Nephron (organoid): ENCODE data around the gene ADAMTS14.
"Not testable (repeated sequence)": the region's sequence is repeated elsewhere in the genome, so short reads cannot be mapped to it uniquely, and the experiment has no call there.

Source experiments
- H3K27ac Mint-ChIP-seq, 3 experiments: 2 replicates each; pipeline ENCODE4 v1.8.0; 2020; ENCODE audit warnings: mixed read lengths in 3 of 3, mild to moderate bottlenecking in 2 of 3, moderate library complexity in 1 of 3
- H3K27me3 Mint-ChIP-seq: 2 replicates; pipeline ENCODE4 v1.8.0; 2021; ENCODE audit warnings: low read depth, mild to moderate bottlenecking, moderate library complexity, mixed read lengths
- H3K36me3 Mint-ChIP-seq: 2 replicates; pipeline ENCODE4 v1.8.0; 2020; ENCODE audit warnings: low read depth, mixed read lengths
- H3K4me1 Mint-ChIP-seq: 2 replicates; pipeline ENCODE4 v1.8.0; 2020; ENCODE audit warnings: mixed read lengths
- H3K4me3 Mint-ChIP-seq, 3 experiments: 2 replicates each; pipeline ENCODE4 v1.8.0; 2020; ENCODE audit warnings: mild to moderate bottlenecking in 3 of 3, mixed read lengths in 3 of 3, moderate library complexity in 2 of 3
- H3K9me3 Mint-ChIP-seq: 2 replicates; pipeline ENCODE4 v1.8.0; 2020; ENCODE audit warnings: mixed read lengths
- CTCF ChIP-seq, 3 experiments: fragments of 200-600 bp; sonication (generic); IDR thresholded peaks; one replicate each; pipeline ENCODE4 v1.5.0; 2021; ENCODE audit warnings: antibody characterized with exemption in 3 of 3; ENCODE audit not compliant: unreplicated experiment in 3 of 3

Gene ADAMTS14

GRCh38 chr10:70765794-70766594, 93.7 kb downstream of the ADAMTS14 start:
- peaks cover 4% of the 10 kb centered on the region for H3K27me3 Mint-ChIP-seq
- H3K4me3 Mint-ChIP-seq, result no peak overlapping the region
- H3K27ac Mint-ChIP-seq, result no peak overlapping the region
- peaks cover 14% of the 10 kb centered on the region for H3K9me3 Mint-ChIP-seq
- H3K36me3 Mint-ChIP-seq, result no peaks in the 10 kb centered on the region
- TF ChIP-seq CTCF (IDR thresholded peaks at IDR 0.05; ENCODE audit: unreplicated experiment in 3 of 3), result no peak
- peaks cover 8% of the 10 kb centered on the region for H3K4me1 Mint-ChIP-seq

- not testable (repeated sequence) for H3K27me3 Mint-ChIP-seq, H3K4me3 Mint-ChIP-seq, H3K27ac Mint-ChIP-seq, H3K4me1 Mint-ChIP-seq, H3K36me3 Mint-ChIP-seq
- peaks cover 14% of the 10 kb centered on the region for H3K9me3 Mint-ChIP-seq
Measured at GRCh38 chr10:70768026-70768685, 95.8 kb downstream of the ADAMTS14 start.

- no peak overlapping the region for H3K4me3 Mint-ChIP-seq
- no peak for TF ChIP-seq CTCF (IDR thresholded peaks at IDR 0.05; ENCODE audit: unreplicated experiment in 3 of 3)
- peaks cover 14% of the 10 kb centered on the region for H3K9me3 Mint-ChIP-seq
- no peak overlapping the region for H3K27ac Mint-ChIP-seq
- no peaks in the 10 kb centered on the region for H3K4me1 Mint-ChIP-seq
- H3K27me3 Mint-ChIP-seq, result peaks cover 4% of the 10 kb centered on the region
- H3K36me3 Mint-ChIP-seq, result no peaks in the 10 kb centered on the region
Measured at GRCh38 chr10:70769121-70769520, 96.8 kb downstream of the ADAMTS14 start.

GRCh38 chr10:70770001-70770400, 97.7 kb downstream of the ADAMTS14 start:
- peaks cover 4% of the 10 kb centered on the region for H3K27me3 Mint-ChIP-seq
- no peak overlapping the region for H3K4me3 Mint-ChIP-seq
- peaks cover 13% of the 10 kb centered on the region for H3K9me3 Mint-ChIP-seq
- no peaks in the 10 kb centered on the region for H3K36me3 Mint-ChIP-seq
- TF ChIP-seq CTCF (IDR thresholded peaks at IDR 0.05; ENCODE audit: unreplicated experiment in 3 of 3), result no peak
- H3K4me1 Mint-ChIP-seq, result no peaks in the 10 kb centered on the region
- H3K27ac Mint-ChIP-seq, result no peak overlapping the region

GRCh38 chr10:70770516-70770915, 98.2 kb downstream of the ADAMTS14 start:
- H3K4me3 Mint-ChIP-seq, H3K27ac Mint-ChIP-seq, H3K27me3 Mint-ChIP-seq, H3K9me3 Mint-ChIP-seq, H3K4me1 Mint-ChIP-seq, H3K36me3 Mint-ChIP-seq: not testable (repeated sequence)

- H3K36me3 Mint-ChIP-seq, result no peaks in the 10 kb centered on the region
- no peak overlapping the region for H3K4me3 Mint-ChIP-seq
- H3K4me1 Mint-ChIP-seq, result no peaks in the 10 kb centered on the region
- peaks cover 4% of the 10 kb centered on the region for H3K27me3 Mint-ChIP-seq
- TF ChIP-seq CTCF (IDR thresholded peaks at IDR 0.05; ENCODE audit: unreplicated experiment in 3 of 3), result no peak
- H3K27ac Mint-ChIP-seq, result no peak overlapping the region
- H3K9me3 Mint-ChIP-seq, result peaks cover 5% of the 10 kb centered on the region
Measured at GRCh38 chr10:70771311-70772194, 99.2 kb downstream of the ADAMTS14 start.
